GM21367 (cell line): Measurements from ENCODE around the gene TBC1D25.
A peak's percentile ranks its signal among the peaks of the same experiment; 100 is the strongest.
"Not testable (repeated sequence)": the region's sequence is repeated elsewhere in the genome, so short reads cannot be mapped to it uniquely, and the experiment has no call there.

Source experiments
- ATAC-seq: cut with Tn5 transposase; IDR thresholded peaks from one replicate; pipeline ENCODE4 v1.9.1; 2021; ENCODE audit not compliant: unreplicated experiment

Gene TBC1D25

GRCh38 chrX:48515842-48516241 lies 23.7 kb upstream of the TBC1D25 start:
- no peak for ATAC-seq

- no peak for ATAC-seq
Observed at GRCh38 chrX:48516285-48516684, 23.2 kb upstream of the TBC1D25 start.

- no peak for ATAC-seq
Observed at GRCh38 chrX:48516987-48517386, 22.5 kb upstream of the TBC1D25 start.

- not testable (repeated sequence) for ATAC-seq
Observed at GRCh38 chrX:48519481-48519880, 20.0 kb upstream of the TBC1D25 start.

GRCh38 chrX:48520455-48520854 lies 19.1 kb upstream of the TBC1D25 start:
- no peak for ATAC-seq

GRCh38 chrX:48520976-48521352 lies 18.6 kb upstream of the TBC1D25 start:
- ATAC-seq, result no peak

- peak; percentile 98 for ATAC-seq
Observed at GRCh38 chrX:48521353-48522243, 17.9 kb upstream of the TBC1D25 start, which contains the start of gene EBP. Gene EBP, plus strand, starts transcription at chrX:48521808. Its CDS starts 1,964 bp downstream, at chrX:48523772.

GRCh38 chrX:48522291-48522690 lies 17.2 kb upstream of the TBC1D25 start:
- ATAC-seq, result no peak

GRCh38 chrX:48523682-48524081 lies 15.8 kb upstream of the TBC1D25 start:
- ATAC-seq, result no peak

GRCh38 chrX:48525853-48526252 lies 13.7 kb upstream of the TBC1D25 start:
- not testable (repeated sequence) for ATAC-seq

- ATAC-seq, result no peak
Observed at GRCh38 chrX:48530736-48531135, 8.8 kb upstream of the TBC1D25 start.

GRCh38 chrX:48531358-48531959 lies 8.1 kb upstream of the TBC1D25 start:
- no peak for ATAC-seq

GRCh38 chrX:48532161-48532560 lies 7.4 kb upstream of the TBC1D25 start:
- ATAC-seq, result no peak

GRCh38 chrX:48533165-48533564 lies 6.3 kb upstream of the TBC1D25 start:
- no peak for ATAC-seq

- no peak for ATAC-seq
Observed at GRCh38 chrX:48538641-48539344, 721 bp upstream of the TBC1D25 start.

- peak; percentile 29 for ATAC-seq
Observed at GRCh38 chrX:48540028-48540375, 488 bp downstream of the TBC1D25 start.

- ATAC-seq, result no peak
Observed at GRCh38 chrX:48540480-48540879, 966 bp downstream of the TBC1D25 start.

GRCh38 chrX:48541140-48541814 lies 1.8 kb downstream of the TBC1D25 start:
- ATAC-seq, result no peak

- ATAC-seq, result no peak
Observed at GRCh38 chrX:48548871-48549270, 9.4 kb downstream of the TBC1D25 start.

- not testable (repeated sequence) for ATAC-seq
Observed at GRCh38 chrX:48555731-48556325, 16.3 kb downstream of the TBC1D25 start.

- no peak for ATAC-seq
Observed at GRCh38 chrX:48558271-48558670, 18.8 kb downstream of the TBC1D25 start.
